ENCODE measurements around the gene SORBS1. TPM values are rescaled to one million over a fixed set of nuclear protein-coding genes. Genes with fewer than 3 reads are reported as not detected.

Gene SORBS1
- total RNA-seq, 1 donor from 2014 or later, result 426 TPM

DNA sequence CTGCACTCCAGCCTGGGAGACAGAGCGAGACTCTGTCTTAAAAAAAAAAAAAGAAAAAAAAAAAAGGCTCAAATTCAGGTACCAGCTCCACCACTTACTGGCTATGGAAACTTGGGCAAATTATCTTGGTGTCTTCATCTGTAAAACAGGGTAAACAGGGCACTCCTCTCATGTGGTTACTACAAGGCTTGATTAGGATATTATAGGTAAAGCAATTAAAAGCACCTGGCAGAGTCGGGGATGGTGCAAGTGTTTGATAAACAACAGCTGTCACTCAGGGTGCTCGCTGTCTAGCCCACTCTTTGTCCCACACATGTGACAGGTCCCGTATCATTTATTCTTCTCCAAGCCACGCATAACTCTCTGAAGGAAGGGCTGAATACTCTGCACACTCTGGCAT, 96.9 kb downstream of the SORBS1 start:
- no peak for DNase-seq (ENCODE audit: low spot score)

DNA sequence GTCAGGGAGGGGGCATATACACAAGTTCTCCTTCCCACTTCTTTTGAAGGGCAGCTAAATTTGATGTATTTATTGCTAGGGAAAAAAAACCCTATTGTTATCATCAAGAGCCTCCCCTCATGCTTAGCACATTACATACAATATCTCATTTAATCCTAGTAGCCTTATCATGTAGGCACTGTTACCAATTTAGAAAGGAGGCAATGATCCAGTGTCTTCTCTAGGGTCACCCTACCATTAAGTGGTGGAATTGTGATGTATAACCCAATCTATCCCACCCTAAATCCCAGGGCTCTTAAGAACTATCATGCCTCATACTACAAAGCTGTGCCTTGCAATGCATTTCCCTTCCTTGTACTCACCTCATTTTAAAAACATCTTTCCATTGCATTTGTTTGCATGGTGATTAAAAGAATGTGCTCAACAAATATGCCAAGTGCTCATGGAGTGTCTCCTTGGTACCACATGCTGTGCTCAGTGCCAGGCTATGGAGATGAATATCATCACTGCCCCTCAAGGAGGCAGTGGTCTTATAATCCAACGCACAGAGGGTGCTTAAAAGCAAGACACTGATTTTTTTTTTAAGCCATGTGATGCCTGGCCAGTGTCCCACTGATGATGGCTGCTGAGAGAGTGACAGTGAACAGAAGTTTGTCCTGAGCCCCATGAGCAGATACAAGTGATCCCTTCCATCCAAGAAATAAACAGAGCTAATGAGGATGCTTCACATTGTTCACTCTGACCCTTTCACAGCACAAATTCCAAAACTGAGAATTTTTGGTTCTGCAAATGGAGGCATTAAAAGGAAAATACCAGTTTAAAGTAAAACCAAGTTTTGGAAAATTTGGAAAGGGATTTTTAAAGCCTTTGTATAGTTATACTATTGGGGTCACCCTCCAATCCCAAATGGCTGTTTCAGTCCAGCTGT, 98.2 kb downstream of the SORBS1 start:
- peak; percentile 30 for DNase-seq (ENCODE audit: low spot score)

DNA sequence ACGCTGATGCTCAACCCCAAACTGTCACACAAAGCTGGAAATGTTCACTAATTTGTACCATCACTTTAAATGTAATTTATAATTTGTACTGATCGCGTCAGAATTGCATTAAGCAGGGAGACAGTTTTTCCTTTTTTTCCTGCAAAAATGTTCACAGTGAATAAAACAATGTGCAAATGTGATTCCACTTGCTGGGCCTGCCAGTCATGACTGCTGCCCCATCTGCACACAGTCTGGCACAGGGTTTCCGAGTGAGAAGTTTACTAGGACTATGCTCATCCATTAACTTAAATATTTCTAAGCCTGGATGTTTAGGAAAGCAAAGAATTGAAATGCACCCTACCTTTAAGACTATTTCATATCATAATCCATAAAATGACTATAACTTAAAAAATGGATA, 99.6 kb downstream of the SORBS1 start:
- no peak for DNase-seq (ENCODE audit: low spot score)

DNA sequence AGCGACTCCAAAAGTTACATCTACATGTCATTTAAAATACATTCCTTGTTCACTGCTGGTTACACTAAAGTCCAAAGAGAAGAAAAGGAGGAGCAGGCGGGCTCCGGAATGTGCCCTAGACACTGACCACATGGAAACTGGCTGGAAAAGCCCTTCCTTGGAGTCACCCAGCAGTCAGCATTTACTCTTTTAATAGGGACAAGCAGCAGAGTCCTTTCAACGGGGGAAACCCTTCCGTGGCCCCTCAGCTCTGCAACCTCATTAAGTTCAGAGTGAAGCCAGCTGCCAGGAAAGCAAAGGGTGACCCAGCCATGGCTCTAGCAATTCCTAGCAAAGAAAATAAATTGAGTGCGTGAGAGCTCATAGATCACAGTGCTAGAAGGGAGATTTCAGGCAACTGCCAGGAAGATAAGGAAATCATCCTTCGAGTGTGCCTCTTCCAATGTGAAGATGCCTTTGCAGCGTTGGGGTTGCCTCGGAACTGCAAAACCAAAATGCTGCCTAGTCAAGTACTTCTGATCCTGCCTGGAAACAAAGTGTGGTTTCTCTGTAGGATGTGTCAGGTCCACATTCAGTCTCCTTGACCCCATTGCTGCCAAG, 101.6 kb downstream of the SORBS1 start:
- peak; percentile 95 for DNase-seq (ENCODE audit: low spot score)

DNA sequence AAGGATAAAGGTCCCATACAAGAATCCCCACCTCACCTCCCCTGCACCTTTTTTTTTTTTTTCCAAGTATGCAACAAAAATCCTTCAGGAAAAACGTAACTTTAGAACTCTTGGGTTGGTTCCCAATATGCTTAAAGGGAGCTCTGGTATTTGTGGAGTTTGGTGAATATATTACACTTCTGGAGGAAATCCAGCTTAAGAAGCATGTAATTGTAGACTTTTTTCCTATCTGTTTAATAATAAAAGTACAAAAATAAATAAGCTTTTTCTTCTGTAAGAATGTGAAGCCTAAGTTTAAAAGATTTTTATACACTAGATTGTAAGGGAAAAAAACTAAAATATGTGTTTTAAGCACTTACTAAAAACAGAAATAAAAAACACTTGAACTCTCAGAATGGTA, 102.3 kb downstream of the SORBS1 start:
- DNase-seq (ENCODE audit: low spot score), result peak; percentile 78

DNA sequence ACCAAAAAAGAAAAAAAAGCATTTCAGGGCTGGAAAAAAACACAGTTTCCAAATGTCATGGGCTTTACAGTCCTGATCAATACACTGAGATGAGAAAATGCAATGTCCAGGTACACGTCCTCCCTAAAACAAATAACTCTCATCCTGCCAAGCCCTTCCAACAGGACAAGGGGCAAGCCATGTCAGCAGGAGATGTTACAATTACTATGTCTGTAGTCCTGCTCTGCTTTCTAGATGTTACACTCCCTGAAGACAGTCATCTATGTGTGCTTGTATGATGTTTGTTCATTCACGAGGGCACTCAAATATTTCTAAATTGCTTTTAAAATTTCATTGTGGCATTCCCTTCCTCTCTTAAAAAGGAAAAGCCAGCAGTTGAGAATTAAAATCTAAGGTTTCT, 103.2 kb downstream of the SORBS1 start:
- DNase-seq (ENCODE audit: low spot score), result no peak

DNA sequence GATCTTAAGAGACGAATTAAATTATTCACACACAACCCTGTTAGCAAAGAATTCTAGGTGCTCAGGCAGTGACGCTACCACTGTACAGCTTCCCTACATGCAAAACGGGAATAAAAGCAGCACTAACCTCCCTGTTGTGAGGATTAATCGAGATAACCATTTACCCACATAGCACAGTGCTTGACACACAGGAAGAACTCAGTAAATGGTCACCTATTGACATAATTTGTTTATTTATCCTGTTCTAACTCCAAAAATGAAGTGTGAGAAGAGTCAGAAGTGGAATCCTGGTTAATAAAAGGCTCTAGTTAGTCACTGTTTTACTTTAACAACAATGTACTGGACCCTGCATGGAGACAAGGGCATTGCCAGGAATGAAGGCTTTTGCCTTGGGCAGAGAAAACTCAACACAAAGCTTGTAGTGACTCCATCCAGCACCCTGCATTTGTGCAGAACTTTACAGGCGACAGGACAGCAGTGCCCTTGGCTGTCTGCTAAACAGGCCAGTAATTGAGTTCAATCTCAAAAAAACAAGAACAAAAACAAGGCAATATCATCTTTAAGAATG, 103.8 kb downstream of the SORBS1 start:
- DNase-seq (ENCODE audit: low spot score), result no peak

DNA sequence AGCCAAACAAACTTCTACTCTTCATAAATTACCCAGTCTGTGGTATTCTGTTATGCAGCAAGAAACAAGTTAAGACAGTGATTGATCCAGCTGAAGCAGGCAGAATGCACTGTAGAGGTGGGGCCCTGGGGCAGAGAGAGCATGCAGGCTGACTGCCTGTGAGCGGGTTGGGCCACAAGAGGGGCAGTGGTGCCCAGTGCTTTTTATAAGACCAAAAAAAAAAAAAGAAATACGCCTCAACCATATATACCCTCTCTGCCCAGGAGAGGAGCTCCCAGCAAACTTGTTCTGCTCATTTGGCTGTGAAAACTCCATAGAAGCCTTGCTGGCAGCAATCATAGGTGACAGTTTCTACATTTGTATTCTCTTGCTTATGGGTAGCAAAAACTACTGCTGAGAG, 104.7 kb downstream of the SORBS1 start:
- peak; percentile 55 for DNase-seq (ENCODE audit: low spot score)

DNA sequence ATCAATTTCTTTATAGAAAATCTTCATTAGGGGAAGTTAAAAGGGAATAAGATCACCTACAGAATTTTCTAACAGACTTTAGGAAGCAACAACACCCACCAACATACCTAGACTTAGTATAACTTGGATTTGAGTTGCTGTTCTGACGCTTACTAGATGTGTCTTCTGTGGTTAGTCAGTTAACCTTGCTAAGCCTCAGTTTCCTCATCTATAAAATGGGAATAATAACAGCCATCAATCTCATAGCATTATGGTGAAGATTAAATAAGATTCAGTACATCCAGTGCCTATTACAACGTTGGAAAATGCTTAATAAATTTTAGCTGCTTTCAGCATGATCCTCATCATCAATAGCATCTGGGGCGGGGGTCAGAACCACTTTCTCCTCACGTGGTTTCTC, 106.2 kb downstream of the SORBS1 start:
- no peak for DNase-seq (ENCODE audit: low spot score)

DNA sequence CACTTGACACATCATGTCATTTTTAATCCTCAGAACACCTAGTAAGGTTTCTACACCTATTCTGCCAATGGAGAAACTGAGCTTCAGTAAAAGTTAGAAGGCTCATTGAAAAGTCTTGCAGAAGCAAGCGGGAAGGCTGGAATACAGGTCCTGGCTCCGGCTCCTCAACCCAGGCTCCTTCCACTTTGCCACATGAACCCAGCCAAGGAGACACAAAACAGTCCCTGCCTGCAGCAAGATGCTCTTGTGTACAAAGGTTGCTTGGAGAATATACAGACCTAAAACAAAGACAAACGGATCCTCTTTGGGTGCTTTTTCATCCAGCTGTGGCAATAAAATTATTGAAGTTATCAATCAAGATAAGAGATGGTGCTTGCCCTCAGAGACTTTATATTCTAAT, 106.8 kb downstream of the SORBS1 start:
- DNase-seq (ENCODE audit: low spot score), result no peak

DNA sequence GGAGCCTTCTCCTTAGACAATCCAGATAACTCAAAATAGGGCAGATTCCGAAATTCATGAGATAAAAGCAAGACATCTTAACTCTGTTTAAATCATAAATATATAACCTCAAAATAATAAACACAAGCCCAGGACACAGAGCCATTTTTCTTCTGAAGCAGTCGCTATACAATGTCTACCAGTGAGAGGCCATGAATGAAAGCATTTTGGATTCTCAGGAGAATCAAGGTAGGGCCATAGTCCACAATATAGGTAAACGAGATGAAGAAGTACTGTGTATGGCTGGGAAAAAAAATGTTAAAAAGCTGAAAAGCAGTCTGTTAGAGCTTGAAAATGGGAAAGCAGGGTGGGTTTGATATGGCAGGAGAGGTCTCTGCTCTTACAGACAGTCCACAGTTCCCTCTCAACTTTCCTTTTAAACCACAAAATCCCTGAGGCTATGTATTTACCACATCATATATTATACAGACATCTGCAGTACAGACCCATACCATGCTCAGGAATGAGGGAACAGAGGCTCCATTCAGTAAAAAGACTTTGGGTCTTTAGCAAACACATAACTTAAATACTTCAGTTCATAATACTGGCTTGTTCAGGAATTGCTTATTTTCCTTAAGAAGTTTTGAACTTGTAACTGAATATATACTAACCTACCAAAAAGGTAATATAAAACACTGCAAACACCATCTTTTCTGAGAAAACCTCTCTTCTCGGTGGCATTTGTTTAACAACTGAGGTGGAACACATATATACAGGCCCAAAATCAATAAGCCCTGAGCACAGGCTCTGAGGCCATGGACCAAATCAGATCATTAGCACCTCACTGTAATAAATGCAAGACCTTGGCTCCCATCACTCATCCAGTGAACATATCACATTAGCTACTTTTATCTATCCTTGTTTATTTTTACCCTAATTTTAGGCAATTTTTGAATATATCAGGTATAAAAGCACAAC, 109.3 kb downstream of the SORBS1 start:
- peak; percentile 85 for DNase-seq (ENCODE audit: low spot score)

DNA sequence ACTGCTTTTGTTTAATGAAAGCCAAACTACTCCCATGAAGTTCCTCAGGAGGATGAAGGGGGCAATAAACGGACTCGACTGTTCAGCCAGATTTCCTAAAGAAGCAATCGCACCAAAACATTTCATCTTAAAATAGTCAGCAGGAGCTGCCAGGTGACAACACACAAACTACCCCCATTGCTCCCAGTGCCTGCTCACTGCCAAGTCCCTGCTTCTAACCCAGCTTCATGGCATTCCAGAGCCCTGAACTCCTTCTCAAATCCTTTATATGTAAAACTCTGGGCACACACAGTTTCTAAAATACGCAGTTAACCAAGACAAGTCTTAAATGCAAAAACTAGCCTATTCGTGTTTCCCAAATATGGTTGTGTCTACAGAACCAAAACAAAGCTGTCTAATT, 110.0 kb downstream of the SORBS1 start:
- DNase-seq (ENCODE audit: low spot score), result peak; percentile 48

DNA sequence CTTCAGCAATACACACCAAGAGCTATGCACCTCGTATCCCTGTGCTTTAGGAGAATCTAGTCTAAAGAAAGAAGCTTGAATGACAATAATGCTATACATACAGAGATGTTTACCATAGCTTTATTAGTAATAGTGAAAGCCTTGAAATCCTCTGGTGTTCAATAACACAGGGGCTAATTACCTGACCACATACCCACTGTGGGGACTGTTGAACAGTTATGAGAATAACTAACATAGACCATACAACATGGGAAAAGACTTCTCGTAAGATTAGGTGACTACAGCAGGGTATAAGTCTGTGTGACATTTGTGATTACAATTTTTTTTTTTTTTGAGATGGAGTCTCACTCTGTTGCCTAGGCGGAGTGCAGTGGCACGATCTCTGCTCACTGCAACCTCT, 111.0 kb downstream of the SORBS1 start:
- no peak for DNase-seq (ENCODE audit: low spot score)

DNA sequence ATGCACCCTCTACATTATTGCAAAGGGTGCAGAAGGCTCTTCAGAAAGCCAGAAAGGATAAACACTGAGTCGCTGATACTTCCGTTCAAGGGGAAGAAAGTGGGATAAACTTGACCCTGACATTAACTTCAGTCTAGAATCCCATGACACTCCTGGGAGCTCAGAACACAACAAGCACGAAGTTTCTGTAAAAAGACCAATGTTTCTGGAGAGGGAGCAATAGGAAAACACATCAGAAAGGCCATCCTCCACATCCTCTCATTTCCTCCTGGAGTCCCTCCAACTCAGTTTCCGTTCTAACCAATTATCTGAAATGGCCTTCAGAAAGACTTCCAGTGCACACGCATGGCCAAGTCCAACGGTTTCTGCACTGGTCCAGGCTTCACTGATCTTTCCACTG, 113.5 kb downstream of the SORBS1 start:
- peak; percentile 60 for DNase-seq (ENCODE audit: low spot score)

DNA sequence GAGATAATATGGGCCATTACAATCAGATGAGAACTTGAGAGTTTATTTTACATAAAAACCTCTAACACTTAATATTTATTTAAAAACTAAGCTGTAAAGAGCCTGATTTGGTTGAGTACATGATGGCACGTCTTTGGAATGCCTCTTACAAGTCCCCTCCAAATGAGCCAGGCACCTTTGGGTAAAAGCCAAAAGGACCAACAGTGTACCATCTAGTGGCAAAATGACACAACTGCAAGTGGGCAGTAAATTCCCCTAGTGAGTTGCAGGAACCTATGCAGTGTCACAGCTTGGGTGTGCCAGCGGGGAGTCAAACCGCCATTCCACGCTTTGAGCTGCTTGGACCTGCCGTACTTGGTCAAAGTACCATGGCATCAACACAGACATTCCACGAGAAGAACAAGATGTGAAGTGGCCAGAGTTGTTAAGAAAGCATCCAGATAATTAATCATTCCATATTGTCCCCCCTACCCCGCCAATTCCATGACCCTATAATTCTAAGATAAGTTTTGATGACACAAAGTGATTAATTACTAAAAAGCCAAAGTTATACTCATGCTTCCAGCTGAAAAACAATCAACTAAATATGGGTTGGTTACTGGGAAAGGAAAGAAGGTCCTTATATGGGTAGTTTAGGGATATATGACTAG, 115.2 kb downstream of the SORBS1 start:
- peak; percentile 58 for DNase-seq (ENCODE audit: low spot score)

DNA sequence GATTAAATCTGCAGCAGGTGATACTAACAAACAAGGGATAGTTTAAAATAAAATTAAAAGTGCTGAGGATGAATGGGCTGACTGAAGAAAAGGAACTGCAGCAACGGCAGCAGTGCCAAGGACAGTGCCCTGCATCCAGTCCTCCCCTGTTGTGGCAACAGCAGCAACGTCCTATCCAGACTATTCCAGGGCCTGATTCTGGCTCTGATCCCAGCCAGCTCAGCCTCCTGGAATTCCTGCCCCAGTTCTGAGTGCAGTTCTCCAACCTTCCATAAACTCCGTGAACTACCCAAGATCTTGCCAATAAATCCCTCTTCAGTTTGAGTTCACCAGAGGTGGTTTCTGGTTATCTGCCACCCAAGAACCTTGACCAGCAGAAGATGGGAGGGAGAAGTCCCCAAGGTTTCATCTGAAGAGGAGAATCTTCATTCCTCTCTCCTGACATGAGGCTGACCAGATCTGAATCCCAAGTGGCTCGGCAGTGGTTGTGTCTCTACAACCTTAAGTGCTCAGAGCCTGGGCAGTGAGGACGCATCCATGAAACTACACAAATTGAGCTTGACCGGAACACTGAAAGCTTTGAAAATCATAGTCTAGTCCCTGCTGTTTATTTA, 115.8 kb downstream of the SORBS1 start:
- peak; percentile 76 for DNase-seq (ENCODE audit: low spot score)

DNA sequence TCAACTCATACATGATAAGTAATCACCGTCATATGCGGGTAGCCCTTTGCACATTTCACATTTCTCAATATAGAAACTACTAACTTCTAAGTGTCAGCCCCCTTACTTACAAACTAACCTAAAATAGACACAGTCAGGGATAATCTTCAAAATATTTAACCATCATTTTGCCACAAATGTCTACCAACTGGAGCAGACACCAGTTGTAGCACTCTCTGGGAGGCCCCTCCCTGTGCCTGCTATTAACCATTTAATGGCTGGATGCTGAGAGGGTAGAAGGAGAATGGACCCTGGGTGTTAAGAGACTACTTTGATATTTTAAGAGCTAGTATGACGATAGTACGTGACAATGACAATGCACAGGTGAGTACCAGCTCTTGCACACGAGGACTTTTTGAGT, 116.4 kb downstream of the SORBS1 start:
- DNase-seq (ENCODE audit: low spot score), result no peak

DNA sequence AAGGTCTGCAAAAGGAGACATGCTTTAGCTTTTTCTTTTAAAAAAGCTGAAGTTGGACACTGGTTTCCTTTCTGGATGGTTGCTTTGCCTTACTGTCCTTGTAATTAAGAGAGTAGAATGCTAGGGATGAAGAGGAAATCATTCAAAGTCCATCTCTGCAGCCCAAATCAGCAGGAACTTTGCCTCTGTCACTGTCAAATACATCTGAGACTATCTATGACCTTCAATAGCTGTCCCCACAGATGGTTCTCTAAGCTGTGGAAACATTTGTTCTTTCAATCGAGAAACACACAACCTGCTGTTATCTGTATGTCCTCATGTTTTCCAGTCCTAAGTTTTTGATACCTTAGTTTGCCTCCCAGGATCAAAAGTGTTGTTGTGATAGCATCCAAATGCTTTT, 117.5 kb downstream of the SORBS1 start:
- no peak for DNase-seq (ENCODE audit: low spot score)

DNA sequence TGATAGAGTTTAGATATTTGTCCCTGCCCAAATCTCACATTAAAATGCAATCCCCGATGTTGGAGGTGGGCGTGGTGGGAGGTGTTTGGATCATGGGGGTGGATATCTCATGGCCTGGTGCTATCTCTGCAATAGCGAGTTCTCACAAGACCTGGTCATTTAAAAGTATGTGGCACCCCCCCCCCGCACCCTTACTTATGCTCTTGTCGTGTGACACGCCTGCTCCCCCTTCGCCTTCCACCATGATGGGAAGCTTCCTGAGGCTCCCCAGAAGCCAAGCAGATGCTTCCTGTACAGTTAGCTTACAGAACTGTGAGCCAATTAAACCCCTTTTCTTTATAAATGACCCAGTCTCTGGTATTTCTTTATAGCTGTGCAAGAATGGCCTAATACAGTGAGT, 118.8 kb downstream of the SORBS1 start:
- no peak for DNase-seq (ENCODE audit: low spot score)

DNA sequence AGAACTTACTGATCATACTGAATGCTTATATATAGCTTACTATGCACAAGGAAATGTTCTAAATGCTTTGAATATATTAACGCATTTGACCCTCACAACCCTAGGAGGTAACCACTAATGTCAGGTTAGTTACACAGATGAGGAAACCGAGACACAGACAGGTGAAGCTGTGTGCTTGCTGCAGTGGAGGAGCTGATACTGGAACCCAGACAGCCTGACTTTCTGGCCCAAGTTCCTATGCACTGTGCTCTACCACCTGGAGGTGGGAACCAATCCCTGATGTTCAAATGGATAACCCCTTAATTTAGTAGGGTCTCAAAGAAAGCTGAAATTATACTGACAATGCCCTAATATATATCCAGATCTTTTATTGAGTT, 119.6 kb downstream of the SORBS1 start:
- DNase-seq (ENCODE audit: low spot score), result no peak
